ENCODE results near the gene C3orf49.

Gene C3orf49

DNA sequence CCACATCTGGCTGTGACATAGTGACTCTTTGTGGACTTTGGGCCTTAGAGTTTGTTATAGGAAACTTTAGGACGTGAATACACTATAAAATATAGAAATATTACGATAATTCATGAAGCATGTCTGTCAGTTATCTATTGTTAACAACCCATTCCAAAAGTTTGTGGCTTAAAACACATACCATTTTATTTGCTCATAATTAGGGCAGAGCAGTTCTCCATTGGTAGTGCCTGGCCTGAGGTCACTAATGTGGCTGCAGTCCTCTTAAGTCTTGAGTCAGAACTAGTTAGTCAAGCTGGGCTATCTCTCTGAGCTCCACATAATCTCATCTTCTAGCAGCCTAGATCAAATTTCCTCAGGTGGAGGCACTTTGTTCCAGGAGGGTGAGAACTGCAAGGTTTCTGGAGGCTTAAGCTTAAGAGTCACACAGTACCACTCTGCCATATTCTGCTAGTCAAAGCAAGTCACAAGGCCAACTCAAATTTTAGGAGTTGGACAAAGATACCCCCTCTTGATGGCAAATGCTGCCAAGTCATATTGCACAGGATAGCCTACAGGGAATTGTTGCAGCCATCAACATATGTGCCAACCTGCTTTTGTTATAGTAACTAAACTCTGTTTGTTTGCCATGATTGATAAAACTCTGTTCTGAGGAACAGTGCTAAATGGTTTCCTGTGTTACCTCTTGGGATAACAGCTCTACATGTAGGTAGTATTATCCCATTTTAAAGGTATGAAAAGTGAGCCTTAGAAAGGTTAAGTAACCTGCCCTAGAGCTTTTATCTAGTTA is 53.2 kb downstream of the C3orf49 start:
- Histone ChIP-seq H3K4me1 (ENCODE audit: control insufficient read depth, insufficient read depth, low read length) (peaks cover 6% of the 10 kb centered on the region), H3K27me3 (ENCODE audit: control insufficient read depth, insufficient read depth, low read length) (no peaks in the 10 kb centered on the region), H3K9me3 (ENCODE audit: control insufficient read depth, low read length) (no peaks in the 10 kb centered on the region), H3K4me3 (ENCODE audit: low read length) (no peak overlapping the region), H3K36me3 (ENCODE audit: control insufficient read depth, insufficient read depth, low read length) (no peaks in the 10 kb centered on the region), H3K9ac (ENCODE audit: low read length) (no peak overlapping the region)

- H3K4me1 ChIP-seq (ENCODE audit: control insufficient read depth, insufficient read depth, low read length): peaks cover 6% of the 10 kb centered on the region
- no peaks in the 10 kb centered on the region for H3K27me3 ChIP-seq (ENCODE audit: control insufficient read depth, insufficient read depth, low read length)
- H3K9ac ChIP-seq (ENCODE audit: low read length): no peak overlapping the region
- H3K36me3 ChIP-seq (ENCODE audit: control insufficient read depth, insufficient read depth, low read length): no peaks in the 10 kb centered on the region
- no peaks in the 10 kb centered on the region for H3K9me3 ChIP-seq (ENCODE audit: control insufficient read depth, low read length)
- H3K4me3 ChIP-seq (ENCODE audit: low read length): no peak overlapping the region
Observed at GRCh38 chr3:63874769-63875168, 55.7 kb downstream of the C3orf49 start.

DNA sequence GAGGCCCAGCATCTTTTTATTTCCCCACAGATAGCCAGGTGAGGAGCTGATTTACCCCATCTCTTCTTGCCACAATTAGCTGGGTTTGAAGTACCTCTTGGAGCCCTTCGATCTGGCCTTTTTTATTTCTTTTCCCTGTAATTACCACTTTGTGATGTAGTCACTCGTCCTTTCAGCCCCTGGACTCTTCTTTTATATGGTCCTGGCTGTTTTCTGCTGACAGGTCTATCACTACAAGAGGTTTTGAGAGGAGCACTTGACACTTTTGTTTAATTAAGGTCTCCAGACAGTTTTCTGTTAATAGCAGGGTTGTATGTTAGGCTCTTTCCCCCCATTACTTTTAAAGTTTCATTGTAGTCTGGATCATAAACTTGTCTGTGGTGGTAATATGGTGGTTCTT is 56.4 kb downstream of the C3orf49 start:
- H3K4me1 ChIP-seq (ENCODE audit: control insufficient read depth, insufficient read depth, low read length): peaks cover 6% of the 10 kb centered on the region
- no peaks in the 10 kb centered on the region for H3K9me3 ChIP-seq (ENCODE audit: control insufficient read depth, low read length)
- H3K4me3 ChIP-seq (ENCODE audit: low read length): no peak overlapping the region
- H3K27me3 ChIP-seq (ENCODE audit: control insufficient read depth, insufficient read depth, low read length): no peaks in the 10 kb centered on the region
- no peak overlapping the region for H3K9ac ChIP-seq (ENCODE audit: low read length)
- H3K36me3 ChIP-seq (ENCODE audit: control insufficient read depth, insufficient read depth, low read length): no peaks in the 10 kb centered on the region

GRCh38 chr3:63876260-63876659 is 57.2 kb downstream of the C3orf49 start:
- no peak overlapping the region for H3K4me3 ChIP-seq (ENCODE audit: low read length)

GRCh38 chr3:63877737-63878393 is 58.8 kb downstream of the C3orf49 start:
- H3K9ac ChIP-seq (ENCODE audit: low read length): no peak overlapping the region
- H3K4me3 ChIP-seq (ENCODE audit: low read length): no peak overlapping the region
- no peaks in the 10 kb centered on the region for H3K27me3 ChIP-seq (ENCODE audit: control insufficient read depth, insufficient read depth, low read length)
- no peaks in the 10 kb centered on the region for H3K4me1 ChIP-seq (ENCODE audit: control insufficient read depth, insufficient read depth, low read length)
- H3K9me3 ChIP-seq (ENCODE audit: control insufficient read depth, low read length): no peaks in the 10 kb centered on the region
- H3K36me3 ChIP-seq (ENCODE audit: control insufficient read depth, insufficient read depth, low read length): no peaks in the 10 kb centered on the region

More at GRCh38 chr3:63876260-63876659, 57.2 kb downstream of the C3orf49 start:
- H3K9ac ChIP-seq (ENCODE audit: low read length): no peak overlapping the region
- no peaks in the 10 kb centered on the region for H3K9me3 ChIP-seq (ENCODE audit: control insufficient read depth, low read length)
- no peaks in the 10 kb centered on the region for H3K36me3 ChIP-seq (ENCODE audit: control insufficient read depth, insufficient read depth, low read length)
- H3K27me3 ChIP-seq (ENCODE audit: control insufficient read depth, insufficient read depth, low read length): no peaks in the 10 kb centered on the region
- peaks cover 6% of the 10 kb centered on the region for H3K4me1 ChIP-seq (ENCODE audit: control insufficient read depth, insufficient read depth, low read length)

DNA sequence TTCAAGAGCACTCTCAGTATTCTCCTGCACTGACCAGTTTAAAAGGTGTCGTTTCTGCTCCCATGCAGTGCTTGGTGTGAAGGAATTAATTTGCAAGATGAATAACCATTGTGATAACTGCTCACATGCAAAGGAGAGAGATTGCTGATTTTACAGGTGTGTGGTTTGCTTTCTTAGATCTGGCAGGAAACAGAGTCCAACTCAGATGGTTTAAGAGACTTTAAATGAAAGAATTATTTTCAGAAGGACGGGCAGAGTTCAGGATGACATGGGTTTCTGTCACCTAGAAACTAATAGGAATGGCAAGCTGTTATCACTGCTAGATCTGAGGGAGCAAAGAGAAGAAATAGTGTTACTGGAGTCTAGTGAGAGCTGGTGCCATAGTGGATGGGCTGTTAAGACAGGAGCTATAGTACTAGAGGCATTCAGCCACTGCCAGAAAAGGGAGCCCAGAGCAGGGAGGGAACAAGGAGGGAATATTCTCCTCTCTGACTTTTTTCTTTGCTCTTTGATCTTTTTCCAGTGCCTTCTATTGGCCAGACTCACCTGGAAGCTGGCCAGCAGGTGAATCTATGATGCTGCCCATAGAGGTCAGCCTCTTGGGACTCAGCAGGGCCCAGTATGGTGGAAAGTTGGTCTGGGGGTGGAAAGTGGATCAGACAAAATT is 59.4 kb downstream of the C3orf49 start:
- Histone ChIP-seq H3K27me3 (ENCODE audit: control insufficient read depth, insufficient read depth, low read length) (no peaks in the 10 kb centered on the region), H3K9ac (ENCODE audit: low read length) (no peak overlapping the region)

GRCh38 chr3:63880653-63881052 is 61.6 kb downstream of the C3orf49 start:
- H3K4me1 ChIP-seq (ENCODE audit: control insufficient read depth, insufficient read depth, low read length): no peaks in the 10 kb centered on the region
- no peaks in the 10 kb centered on the region for H3K9me3 ChIP-seq (ENCODE audit: control insufficient read depth, low read length)
- no peaks in the 10 kb centered on the region for H3K27me3 ChIP-seq (ENCODE audit: control insufficient read depth, insufficient read depth, low read length)
- H3K4me3 ChIP-seq (ENCODE audit: low read length): no peak overlapping the region
- no peak overlapping the region for H3K9ac ChIP-seq (ENCODE audit: low read length)
- H3K36me3 ChIP-seq (ENCODE audit: control insufficient read depth, insufficient read depth, low read length): no peaks in the 10 kb centered on the region

More for the DNA sequence above, 59.4 kb downstream of the C3orf49 start:
- no peak overlapping the region for H3K4me3 ChIP-seq (ENCODE audit: low read length)
- H3K4me1 ChIP-seq (ENCODE audit: control insufficient read depth, insufficient read depth, low read length): no peaks in the 10 kb centered on the region
- H3K36me3 ChIP-seq (ENCODE audit: control insufficient read depth, insufficient read depth, low read length): no peaks in the 10 kb centered on the region
- H3K9me3 ChIP-seq (ENCODE audit: control insufficient read depth, low read length): no peaks in the 10 kb centered on the region

GRCh38 chr3:63886858-63887257 is 67.8 kb downstream of the C3orf49 start:
- H3K36me3 ChIP-seq (ENCODE audit: control insufficient read depth, insufficient read depth, low read length): no peaks in the 10 kb centered on the region
- H3K4me1 ChIP-seq (ENCODE audit: control insufficient read depth, insufficient read depth, low read length): peaks cover 6% of the 10 kb centered on the region
- H3K4me3 ChIP-seq (ENCODE audit: low read length): no peak overlapping the region
- H3K9ac ChIP-seq (ENCODE audit: low read length): no peak overlapping the region
- no peaks in the 10 kb centered on the region for H3K9me3 ChIP-seq (ENCODE audit: control insufficient read depth, low read length)
- H3K27me3 ChIP-seq (ENCODE audit: control insufficient read depth, insufficient read depth, low read length): no peaks in the 10 kb centered on the region

- no peaks in the 10 kb centered on the region for H3K36me3 ChIP-seq (ENCODE audit: control insufficient read depth, insufficient read depth, low read length)
- peaks cover 10% of the 10 kb centered on the region for H3K4me1 ChIP-seq (ENCODE audit: control insufficient read depth, insufficient read depth, low read length)
- H3K4me3 ChIP-seq (ENCODE audit: low read length): no peak overlapping the region
- H3K27me3 ChIP-seq (ENCODE audit: control insufficient read depth, insufficient read depth, low read length): no peaks in the 10 kb centered on the region
- H3K9me3 ChIP-seq (ENCODE audit: control insufficient read depth, low read length): no peaks in the 10 kb centered on the region
- no peak overlapping the region for H3K9ac ChIP-seq (ENCODE audit: low read length)
Observed at GRCh38 chr3:63891518-63891917, 72.4 kb downstream of the C3orf49 start.

- Histone ChIP-seq H3K9me3 (ENCODE audit: control insufficient read depth, low read length) (no peaks in the 10 kb centered on the region), H3K4me3 (ENCODE audit: low read length) (no peak overlapping the region), H3K27me3 (ENCODE audit: control insufficient read depth, insufficient read depth, low read length) (no peaks in the 10 kb centered on the region), H3K36me3 (ENCODE audit: control insufficient read depth, insufficient read depth, low read length) (no peaks in the 10 kb centered on the region), H3K9ac (ENCODE audit: low read length) (no peak overlapping the region), H3K4me1 (ENCODE audit: control insufficient read depth, insufficient read depth, low read length) (peaks cover 10% of the 10 kb centered on the region)
Observed at GRCh38 chr3:63892773-63893352, 73.8 kb downstream of the C3orf49 start.

GRCh38 chr3:63895422-63896189 is 76.5 kb downstream of the C3orf49 start:
- Histone ChIP-seq H3K9ac (ENCODE audit: low read length) (no peak overlapping the region), H3K27me3 (ENCODE audit: control insufficient read depth, insufficient read depth, low read length) (no peaks in the 10 kb centered on the region), H3K9me3 (ENCODE audit: control insufficient read depth, low read length) (no peaks in the 10 kb centered on the region), H3K36me3 (ENCODE audit: control insufficient read depth, insufficient read depth, low read length) (no peaks in the 10 kb centered on the region), H3K4me1 (ENCODE audit: control insufficient read depth, insufficient read depth, low read length) (peaks cover 10% of the 10 kb centered on the region), H3K4me3 (ENCODE audit: low read length) (no peak overlapping the region)
